ENCODE results near the gene CCDC192. TPM values are rescaled to one million over a fixed set of nuclear protein-coding genes. Genes with fewer than 3 reads are reported as not detected.

The CCDC192 gene
- total RNA-seq, 5 donors from 2014 or later (not counting 1 experiment from before 2014, with no cell fraction given): 0.58 TPM; not detected in 4

DNA sequence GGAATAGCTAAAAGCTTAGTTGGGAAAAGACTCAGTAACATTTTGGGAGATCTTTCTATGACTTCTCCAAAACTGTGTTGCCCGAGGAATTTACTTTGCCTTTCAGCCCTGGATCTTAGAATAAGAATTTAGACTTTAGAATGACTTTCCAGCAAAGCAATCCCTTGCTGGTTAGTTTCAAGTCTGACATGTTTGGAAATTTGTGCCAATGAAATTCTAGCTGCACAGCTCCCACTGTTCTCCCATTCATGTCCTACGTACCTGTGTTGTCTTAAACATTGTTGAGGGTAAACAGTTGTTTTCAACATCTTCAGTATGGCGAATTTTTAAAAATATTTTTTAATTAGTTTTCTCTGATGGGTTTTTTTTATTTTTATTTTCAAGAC is 111.4 kb downstream of the CCDC192 start:
- H3K4me1 Mint-ChIP-seq: no peaks in the 10 kb centered on the region
- no peaks in the 10 kb centered on the region for H3K9me3 Mint-ChIP-seq
- peaks cover 5 to 25% of the 10 kb centered on the region in 2 donors for H3K27me3 Mint-ChIP-seq
- H3K27me3 ChIP-seq (replicated peaks in 1 of 2; ENCODE audit: control insufficient read depth in 2 of 2, extremely low read depth in 1 of 2, insufficient read depth in 2 of 2, low read length in 1 of 2): no peaks in the 10 kb centered on the region
- H3K9me3 ChIP-seq: no peaks in the 10 kb centered on the region
- H3K4me3 ChIP-seq (ENCODE audit: control insufficient read depth in 1 of 2, extremely low read depth in 1 of 2, low read length in 1 of 2): no peak overlapping the region
- H3K36me3 Mint-ChIP-seq: no peaks in the 10 kb centered on the region
- H3K36me3 ChIP-seq (ENCODE audit: control insufficient read depth in 2 of 2, extremely low read depth in 1 of 2, insufficient read depth in 1 of 2, low read length in 1 of 2): no peaks in the 10 kb centered on the region
- ATAC-seq (replicated peaks in 1 of 4) (no peak), DNase-seq (no peak)
- H3K27ac ChIP-seq (ENCODE audit: low read length): no peak overlapping the region
- H3K4me1 ChIP-seq (ENCODE audit: control insufficient read depth in 1 of 2, extremely low read depth in 1 of 2, insufficient read depth in 2 of 2, low read length in 2 of 2): no peaks in the 10 kb centered on the region
- ChIA-PET CTCF (no interaction called here), POLR2A (no interaction called here)
- WGBS (ENCODE audit: insufficient coverage): 100% methylated on average over 1 of the region's 3 CpGs
- H3K27ac Mint-ChIP-seq: no peak overlapping the region
- H3K4me3 Mint-ChIP-seq: no peak overlapping the region

DNA sequence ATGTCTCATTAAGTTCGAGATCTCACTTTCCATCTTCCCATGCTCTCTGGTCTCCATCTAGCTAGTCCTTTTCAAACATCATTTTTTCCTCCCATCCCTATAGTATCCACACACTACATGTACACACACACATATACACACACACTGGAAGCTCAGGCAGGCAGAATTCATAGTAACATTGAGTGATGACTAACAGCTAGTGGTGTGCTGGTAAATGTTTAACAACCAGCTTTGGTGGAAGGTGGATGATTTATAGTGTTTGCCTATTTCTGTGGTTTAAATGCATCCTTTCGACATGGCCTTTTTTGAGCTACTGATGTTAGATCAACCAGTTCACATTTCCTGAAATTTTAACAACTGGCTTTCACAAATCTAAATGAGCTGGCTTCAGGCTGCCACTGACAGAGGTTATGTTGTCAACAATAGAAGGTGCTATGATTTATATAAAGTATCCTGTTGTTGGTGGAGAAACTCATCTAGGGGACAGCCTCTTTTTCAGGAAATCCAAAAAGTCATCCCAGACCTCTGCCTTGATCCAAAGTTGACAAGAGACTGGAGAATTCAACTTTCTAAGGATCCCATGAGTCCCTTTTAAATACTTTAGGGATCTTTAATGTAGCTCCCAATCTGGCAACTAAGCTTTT is 117.8 kb downstream of the CCDC192 start:
- Mint-ChIP-seq H3K36me3 (no peaks in the 10 kb centered on the region), H3K4me1 (no peaks in the 10 kb centered on the region), H3K27ac (no peak overlapping the region), H3K4me3 (no peak overlapping the region), H3K9me3 (no peaks in the 10 kb centered on the region), H3K27me3 (peaks cover 3 to 11% of the 10 kb centered on the region in 2 donors)
- Histone ChIP-seq H3K27me3 (replicated peaks in 1 of 2; ENCODE audit: control insufficient read depth in 2 of 2, extremely low read depth in 1 of 2, insufficient read depth in 2 of 2, low read length in 1 of 2) (no peaks in the 10 kb centered on the region), H3K27ac (ENCODE audit: low read length) (no peak overlapping the region), H3K4me1 (ENCODE audit: control insufficient read depth in 1 of 2, extremely low read depth in 1 of 2, insufficient read depth in 2 of 2, low read length in 2 of 2) (no peaks in the 10 kb centered on the region), H3K36me3 (ENCODE audit: control insufficient read depth in 2 of 2, extremely low read depth in 1 of 2, insufficient read depth in 1 of 2, low read length in 1 of 2) (no peaks in the 10 kb centered on the region), H3K4me3 (ENCODE audit: control insufficient read depth in 1 of 2, extremely low read depth in 1 of 2, low read length in 1 of 2) (no peak overlapping the region), H3K9me3 (no peaks in the 10 kb centered on the region)
- CTCF ChIA-PET: interaction anchor here in 1 of 2 donors (0.5 to 0.9 kb wide), 2 partner anchors 8 to 255 kb away, joined by 3 to 5 read pairs; no protein-coding TSS in a partner anchor
- DNase-seq (no peak), ATAC-seq (replicated peaks in 1 of 4) (no peak)
- WGBS (ENCODE audit: insufficient coverage): no CpG with 5 or more reads among the region's 2 CpGs
- POLR2A ChIA-PET: interaction anchor here in 1 of 2 donors (0.6 kb wide), 1 partner anchor 45 kb away, joined by 3 read pairs; no protein-coding TSS in a partner anchor

DNA sequence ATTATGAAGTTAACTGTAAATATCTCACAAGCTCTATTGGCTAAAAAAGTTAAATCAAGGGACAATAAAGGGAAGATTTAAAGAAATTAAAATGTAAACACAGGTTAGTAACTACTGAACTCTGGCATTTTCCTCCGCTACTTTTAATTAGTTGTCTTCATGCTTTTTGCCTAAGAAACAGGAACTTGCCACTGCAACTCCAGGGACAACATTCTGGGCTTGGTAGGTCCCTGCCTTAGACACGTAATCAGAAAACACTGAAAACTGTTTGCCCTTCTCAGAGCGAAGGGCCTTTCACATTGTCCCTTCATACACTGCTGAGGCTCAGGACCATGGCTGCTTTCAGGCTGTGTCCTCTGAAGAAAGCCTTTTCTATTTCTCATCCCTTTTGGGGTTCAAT is 118.7 kb downstream of the CCDC192 start:
- Mint-ChIP-seq H3K4me3 (no peak overlapping the region), H3K27me3 (peaks cover 3 to 11% of the 10 kb centered on the region in 2 donors), H3K4me1 (no peaks in the 10 kb centered on the region), H3K9me3 (no peaks in the 10 kb centered on the region), H3K36me3 (no peaks in the 10 kb centered on the region), H3K27ac (no peak overlapping the region)
- no peak for DNase-seq
- no peaks in the 10 kb centered on the region for H3K4me1 ChIP-seq (ENCODE audit: control insufficient read depth in 1 of 2, extremely low read depth in 1 of 2, insufficient read depth in 2 of 2, low read length in 2 of 2)
- no peaks in the 10 kb centered on the region for H3K9me3 ChIP-seq
- WGBS (ENCODE audit: insufficient coverage): 83% methylated on average over 1 of the region's 3 CpGs
- no peaks in the 10 kb centered on the region for H3K27me3 ChIP-seq (replicated peaks in 1 of 2; ENCODE audit: control insufficient read depth in 2 of 2, extremely low read depth in 1 of 2, insufficient read depth in 2 of 2, low read length in 1 of 2)
- no peak overlapping the region for H3K27ac ChIP-seq (ENCODE audit: low read length)
- CTCF ChIA-PET: no interaction called here
- H3K36me3 ChIP-seq (ENCODE audit: control insufficient read depth in 2 of 2, extremely low read depth in 1 of 2, insufficient read depth in 1 of 2, low read length in 1 of 2): no peaks in the 10 kb centered on the region
- H3K4me3 ChIP-seq (ENCODE audit: control insufficient read depth in 1 of 2, extremely low read depth in 1 of 2, low read length in 1 of 2): no peak overlapping the region
- POLR2A ChIA-PET: no interaction called here
- ATAC-seq (replicated peaks in 1 of 4): no peak

DNA sequence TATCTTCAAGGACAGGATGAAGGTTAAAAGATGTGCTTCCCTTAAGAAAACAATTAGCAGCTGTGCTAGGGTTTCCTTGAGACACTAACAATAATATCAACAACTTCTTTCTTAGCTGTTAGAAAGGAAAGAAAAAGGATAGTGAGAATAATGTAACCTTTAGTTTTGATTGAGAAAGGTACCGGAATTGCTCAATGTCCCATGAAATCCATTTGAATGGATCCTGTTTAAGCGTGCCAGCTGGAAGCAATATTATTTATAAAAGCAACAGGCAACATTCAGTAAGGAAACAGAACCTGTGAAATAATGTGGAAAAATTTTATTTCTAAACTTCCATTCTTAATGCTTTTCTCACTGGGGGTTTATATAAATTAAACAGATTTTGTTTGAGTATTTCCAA is 120.9 kb downstream of the CCDC192 start:
- H3K4me3 Mint-ChIP-seq: no peak overlapping the region
- no peak overlapping the region for H3K27ac Mint-ChIP-seq
- H3K27me3 ChIP-seq (replicated peaks in 1 of 2; ENCODE audit: control insufficient read depth in 2 of 2, extremely low read depth in 1 of 2, insufficient read depth in 2 of 2, low read length in 1 of 2): no peaks in the 10 kb centered on the region
- ATAC-seq (replicated peaks in 1 of 4) (no peak), DNase-seq (no peak)
- H3K27ac ChIP-seq (ENCODE audit: low read length): no peak overlapping the region
- H3K4me1 ChIP-seq (ENCODE audit: control insufficient read depth in 1 of 2, extremely low read depth in 1 of 2, insufficient read depth in 2 of 2, low read length in 2 of 2): no peaks in the 10 kb centered on the region
- no peaks in the 10 kb centered on the region for H3K9me3 ChIP-seq
- H3K4me3 ChIP-seq (ENCODE audit: control insufficient read depth in 1 of 2, extremely low read depth in 1 of 2, low read length in 1 of 2): no peak overlapping the region
- H3K4me1 Mint-ChIP-seq: no peaks in the 10 kb centered on the region
- ChIA-PET POLR2A (no interaction called here), CTCF (no interaction called here)
- no peaks in the 10 kb centered on the region for H3K36me3 ChIP-seq (ENCODE audit: control insufficient read depth in 2 of 2, extremely low read depth in 1 of 2, insufficient read depth in 1 of 2, low read length in 1 of 2)
- WGBS (ENCODE audit: insufficient coverage): no CpG with 5 or more reads among the region's 2 CpGs
- no peaks in the 10 kb centered on the region for H3K9me3 Mint-ChIP-seq
- peaks cover 6 to 13% of the 10 kb centered on the region in 2 donors for H3K27me3 Mint-ChIP-seq
- H3K36me3 Mint-ChIP-seq: no peaks in the 10 kb centered on the region

- Mint-ChIP-seq H3K4me1 (no peaks in the 10 kb centered on the region), H3K4me3 (no peak overlapping the region), H3K9me3 (no peaks in the 10 kb centered on the region), H3K27me3 (peaks cover 9 to 13% of the 10 kb centered on the region in 2 donors), H3K27ac (no peak overlapping the region), H3K36me3 (no peaks in the 10 kb centered on the region)
- Histone ChIP-seq H3K36me3 (ENCODE audit: control insufficient read depth in 2 of 2, extremely low read depth in 1 of 2, insufficient read depth in 1 of 2, low read length in 1 of 2) (no peaks in the 10 kb centered on the region), H3K4me1 (ENCODE audit: control insufficient read depth in 1 of 2, extremely low read depth in 1 of 2, insufficient read depth in 2 of 2, low read length in 2 of 2) (no peaks in the 10 kb centered on the region), H3K27ac (ENCODE audit: low read length) (no peak overlapping the region), H3K4me3 (ENCODE audit: control insufficient read depth in 1 of 2, extremely low read depth in 1 of 2, low read length in 1 of 2) (no peak overlapping the region), H3K27me3 (replicated peaks in 1 of 2; ENCODE audit: control insufficient read depth in 2 of 2, extremely low read depth in 1 of 2, insufficient read depth in 2 of 2, low read length in 1 of 2) (no peaks in the 10 kb centered on the region), H3K9me3 (no peaks in the 10 kb centered on the region)
- no CpG with 5 or more reads among the region's 3 CpGs for WGBS (ENCODE audit: insufficient coverage)
- ChIA-PET CTCF (interaction anchor here in 1 of 2 donors (0.6 to 1.5 kb wide), 2 partner anchors 10 to 1946 kb away, joined by 3 read pairs; no protein-coding TSS in a partner anchor), POLR2A (interaction anchor here in 1 of 2 donors (0.8 kb wide), 1 partner anchor 19 kb away, joined by 3 read pairs; no protein-coding TSS in a partner anchor)
- DNase-seq (no peak), ATAC-seq (replicated peaks in 1 of 4) (no peak)
These were observed 122.8 kb downstream of the CCDC192 start for GRCh38 chr5:127826011-127826410.

DNA sequence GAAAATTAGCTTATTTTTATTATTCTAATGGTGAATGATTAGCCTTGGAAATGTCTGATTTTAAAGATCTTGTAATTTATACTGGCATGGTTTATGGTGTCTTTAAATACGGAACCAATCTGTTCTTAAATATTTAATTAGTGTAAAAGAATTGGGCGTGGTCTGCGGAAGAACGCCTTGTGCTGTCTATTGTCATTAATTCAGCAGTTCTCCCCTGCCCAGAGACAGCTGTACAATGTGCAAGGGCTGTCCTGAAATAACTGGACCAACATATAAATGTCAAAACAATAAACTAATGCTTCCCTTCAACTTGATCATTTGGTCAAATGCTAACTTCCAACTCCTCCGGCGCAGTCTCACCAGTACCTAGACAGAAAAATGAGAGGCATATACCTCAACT is 124.3 kb downstream of the CCDC192 start:
- no peak for DNase-seq
- Mint-ChIP-seq H3K4me3 (no peak overlapping the region), H3K36me3 (no peaks in the 10 kb centered on the region), H3K4me1 (no peaks in the 10 kb centered on the region), H3K9me3 (no peaks in the 10 kb centered on the region), H3K27ac (no peak overlapping the region), H3K27me3 (peaks cover 9 to 13% of the 10 kb centered on the region in 2 donors)
- Histone ChIP-seq H3K4me3 (ENCODE audit: control insufficient read depth in 1 of 2, extremely low read depth in 1 of 2, low read length in 1 of 2) (no peak overlapping the region), H3K27ac (ENCODE audit: low read length) (no peak overlapping the region), H3K9me3 (no peaks in the 10 kb centered on the region), H3K27me3 (replicated peaks in 1 of 2; ENCODE audit: control insufficient read depth in 2 of 2, extremely low read depth in 1 of 2, insufficient read depth in 2 of 2, low read length in 1 of 2) (no peaks in the 10 kb centered on the region), H3K36me3 (ENCODE audit: control insufficient read depth in 2 of 2, extremely low read depth in 1 of 2, insufficient read depth in 1 of 2, low read length in 1 of 2) (no peaks in the 10 kb centered on the region), H3K4me1 (ENCODE audit: control insufficient read depth in 1 of 2, extremely low read depth in 1 of 2, insufficient read depth in 2 of 2, low read length in 2 of 2) (no peaks in the 10 kb centered on the region)
- 100% methylated on average over 2 of the region's 6 CpGs for WGBS (ENCODE audit: insufficient coverage)
- CTCF ChIA-PET: no interaction called here
- POLR2A ChIA-PET: no interaction called here
- no peak for ATAC-seq (replicated peaks in 1 of 4)

Data from T-cell (primary cell).